ENCODE measurements around the gene TTC6. TPM values are rescaled to one million over a fixed set of nuclear protein-coding genes. Genes with fewer than 3 reads are reported as not detected.

TTC6 gene
- total and polyA plus RNA-seq, 2 donors (not counting 3 experiments of a cell fraction or from before 2014, with no cell fraction given): 0.75 TPM; not detected in 1

- FAIRE-seq (no peak), DNase-seq (ENCODE audit: low read depth, low spot score) (no peak)
- Histone ChIP-seq H4K20me1 (replicated peaks; ENCODE audit: control insufficient read depth, extremely low read depth, insufficient read depth, low read length) (no peaks in the 10 kb centered on the region), H3K27me3 (ENCODE audit: control insufficient read depth in 2 of 2, insufficient read depth in 2 of 2, low read length in 2 of 2) (peaks cover 0 to 10% of the 10 kb centered on the region in 2 experiments), H3K9ac (replicated peaks; ENCODE audit: extremely low read depth, insufficient read depth, low read length) (no peak overlapping the region), H3K9me3 (replicated peaks; ENCODE audit: control insufficient read depth, insufficient read depth, low read length) (peaks cover 3% of the 10 kb centered on the region), H3K4me2 (ENCODE audit: insufficient read depth, low read length) (no peak overlapping the region), H3K79me2 (ENCODE audit: control insufficient read depth, insufficient read depth, low read length) (no peaks in the 10 kb centered on the region), H3K9me1 (replicated peaks; ENCODE audit: control insufficient read depth, extremely low read depth, insufficient read depth, low read length) (no peaks in the 10 kb centered on the region), H3K4me1 (ENCODE audit: control insufficient read depth, extremely low read depth, insufficient read depth, low read length) (no peaks in the 10 kb centered on the region), H3K27ac (ENCODE audit: insufficient read depth, low read depth, low read length) (no peak overlapping the region), H3K36me3 (ENCODE audit: control insufficient read depth in 2 of 2, extremely low read depth in 1 of 2, insufficient read depth in 2 of 2, low read length in 2 of 2) (no peaks in the 10 kb centered on the region), H3K4me3 (replicated peaks in 1 of 3; ENCODE audit: insufficient read depth in 1 of 3, low read depth in 1 of 3, low read length in 3 of 3) (no peak overlapping the region), H2AFZ (ENCODE audit: low read depth, low read length) (no peak overlapping the region)
- ChIA-PET POLR2A (no interaction called here), CTCF (no interaction called here)
- dilution Hi-C loops (cut with MboI; ENCODE audit: extremely low pct_ligation_motif_present, low sequenced_read_pairs) (no loop called here), intact Hi-C loops (cut with micrococcal nuclease) (no loop called here)
- no peak for TF ChIP-seq JUN (IDR thresholded peaks at IDR 0.05; ENCODE audit: borderline replicate concordance, insufficient read depth, insufficient read length, low read depth)
- TF ChIP-seq EZH2 (IDR thresholded peaks at IDR 0.05; ENCODE audit: borderline replicate concordance, low read depth, low read length, severe bottlenecking): no peak
- no peak for TF ChIP-seq MAX (IDR thresholded peaks at IDR 0.05; ENCODE audit: insufficient read depth, insufficient read length)
- no TSS peak for BruUV-seq (replicated peaks)
Observed at GRCh38 chr14:37617864-37618365, 22.5 kb downstream of the TTC6 start.

GRCh38 chr14:37618498-37619028 lies 23.1 kb downstream of the TTC6 start:
- TF ChIP-seq GATA2 (IDR thresholded peaks at IDR 0.05; ENCODE audit: insufficient read depth, insufficient read length, low read depth, low read length) (no peak), POLR2AphosphoS5 (IDR thresholded peaks at IDR 0.05; ENCODE audit: insufficient read depth, low read depth, low read length) (no peak), MAX (IDR thresholded peaks at IDR 0.05; ENCODE audit: insufficient read depth, insufficient read length) (no peak), EZH2 (IDR thresholded peaks at IDR 0.05; ENCODE audit: borderline replicate concordance, low read depth, low read length, severe bottlenecking) (no peak), MYC (IDR thresholded peaks at IDR 0.05; ENCODE audit: low read depth, low read length) (no peak), FOS (IDR thresholded peaks at IDR 0.05; ENCODE audit: borderline replicate concordance, insufficient read depth, low read length) (no peak), CTCF (IDR thresholded peaks at IDR 0.05; ENCODE audit: extremely low read depth in 1 of 2, insufficient read depth in 1 of 2, low read depth in 1 of 2, low read length in 2 of 2) (no peak), JUN (IDR thresholded peaks at IDR 0.05; ENCODE audit: borderline replicate concordance, insufficient read depth, insufficient read length, low read depth) (no peak), POLR2A (IDR thresholded peaks at IDR 0.05; ENCODE audit: low read depth, low read length) (no peak)
- Histone ChIP-seq H3K27me3 (ENCODE audit: control insufficient read depth in 2 of 2, insufficient read depth in 2 of 2, low read length in 2 of 2) (peaks cover 0 to 6% of the 10 kb centered on the region in 2 experiments), H3K9me1 (replicated peaks; ENCODE audit: control insufficient read depth, extremely low read depth, insufficient read depth, low read length) (no peaks in the 10 kb centered on the region), H3K4me3 (replicated peaks in 1 of 3; ENCODE audit: insufficient read depth in 1 of 3, low read depth in 1 of 3, low read length in 3 of 3) (no peak overlapping the region), H3K4me2 (ENCODE audit: insufficient read depth, low read length) (no peak overlapping the region), H3K36me3 (ENCODE audit: control insufficient read depth in 2 of 2, extremely low read depth in 1 of 2, insufficient read depth in 2 of 2, low read length in 2 of 2) (no peaks in the 10 kb centered on the region), H3K9ac (replicated peaks; ENCODE audit: extremely low read depth, insufficient read depth, low read length) (no peak overlapping the region), H3K79me2 (ENCODE audit: control insufficient read depth, insufficient read depth, low read length) (no peaks in the 10 kb centered on the region), H2AFZ (ENCODE audit: low read depth, low read length) (no peak overlapping the region), H4K20me1 (replicated peaks; ENCODE audit: control insufficient read depth, extremely low read depth, insufficient read depth, low read length) (no peaks in the 10 kb centered on the region), H3K9me3 (replicated peaks; ENCODE audit: control insufficient read depth, insufficient read depth, low read length) (peaks cover 3% of the 10 kb centered on the region), H3K27ac (ENCODE audit: insufficient read depth, low read depth, low read length) (no peak overlapping the region), H3K4me1 (ENCODE audit: control insufficient read depth, extremely low read depth, insufficient read depth, low read length) (no peaks in the 10 kb centered on the region)
- ChIA-PET POLR2A (no interaction called here), CTCF (no interaction called here)
- no TSS peak for BruUV-seq (replicated peaks)
- intact Hi-C loops (cut with micrococcal nuclease): no loop called here
- DNase-seq (ENCODE audit: low read depth, low spot score) (no peak), FAIRE-seq (no peak)
- dilution Hi-C loops (cut with MboI; ENCODE audit: extremely low pct_ligation_motif_present, low sequenced_read_pairs): no loop called here
